Activated T-cell treated with anti-CD3 and anti-CD28 coated beads, Interleukin-2, amount 50 U/mL, for 72 hours (primary cell): ENCODE results near the gene PCED1B. TPM values are rescaled to one million over a fixed set of nuclear protein-coding genes. Genes with fewer than 3 reads are reported as not detected.

Source experiments
- ATAC-seq, 2 donors: fragments of 150-1000 bp; cut with Tn5 transposase; replicated peaks in 1 of 2; 2 replicates each; pipeline ENCODE4 v1.10.0; 2021; ENCODE audit warnings: moderate library complexity in 2 of 2, mild to moderate bottlenecking in 1 of 2
- DNase-seq, 2 donors: peaks; one replicate each; pipeline ENCODE4 v3.0.0; 2021 to 2022; ENCODE audit warnings: mixed read lengths in 1 of 2
- H3K27ac Mint-ChIP-seq: one replicate; pipeline ENCODE4 v1.8.0; 2022; ENCODE audit warnings: mild to moderate bottlenecking, moderate library complexity, mixed read lengths
- H3K27me3 Mint-ChIP-seq: one replicate; pipeline ENCODE4 v1.8.0; 2022; ENCODE audit warnings: low read depth, mixed read lengths
- H3K36me3 Mint-ChIP-seq, 2 donors: one replicate each; pipeline ENCODE4 v1.8.0; 2022; ENCODE audit warnings: mixed read lengths in 2 of 2, mild to moderate bottlenecking in 1 of 2; ENCODE audit not compliant: insufficient read depth in 2 of 2
- H3K4me1 Mint-ChIP-seq: one replicate; pipeline ENCODE4 v1.8.0; 2022; ENCODE audit warnings: low read depth, mixed read lengths
- H3K4me3 Mint-ChIP-seq, 2 donors: one replicate each; pipeline ENCODE4 v1.8.0; 2022; ENCODE audit warnings: mild to moderate bottlenecking in 2 of 2, mixed read lengths in 2 of 2, moderate library complexity in 2 of 2
- H3K9me3 Mint-ChIP-seq, 2 donors: one replicate each; pipeline ENCODE4 v1.8.0; 2022; ENCODE audit warnings: mixed read lengths in 2 of 2
- total RNA-seq, 2 donors: library from RNA; stranded (reverse); gene quantifications; one replicate each; pipeline ENCODE4 v1.2.3, GENCODE V29; 2022

PCED1B gene
- total RNA-seq, 2 donors from 2014 or later = 73.6 to 91.8 TPM

DNA sequence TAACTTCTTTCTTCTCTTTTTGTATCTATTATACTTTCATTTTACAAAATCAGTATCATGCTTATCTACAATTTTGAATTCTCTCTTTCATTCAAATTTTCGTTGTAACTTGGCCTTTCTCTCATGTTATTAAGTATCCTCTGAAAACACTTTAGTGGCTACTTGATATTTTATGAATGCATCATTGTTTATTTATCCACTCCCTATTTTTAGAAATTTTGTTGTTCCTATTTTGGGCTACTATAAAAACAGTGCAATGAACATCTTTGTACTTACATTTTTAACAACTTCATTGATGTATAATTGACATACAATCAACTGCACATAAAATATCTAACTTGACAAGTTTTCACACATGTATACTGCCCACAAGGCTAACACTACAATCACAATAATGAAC, 44.3 kb downstream of the PCED1B start:
- H3K27me3 Mint-ChIP-seq = no peaks in the 10 kb centered on the region
- H3K4me1 Mint-ChIP-seq = peaks cover 61% of the 10 kb centered on the region
- DNase-seq = no peak
- H3K27ac Mint-ChIP-seq = peak overlapping the region; percentile 48
- peaks cover 4 to 10% of the 10 kb centered on the region in 2 donors for H3K36me3 Mint-ChIP-seq
- peaks cover 0 to 4% of the 10 kb centered on the region in 2 donors for H3K9me3 Mint-ChIP-seq
- no peak for ATAC-seq
- no peak overlapping the region for H3K4me3 Mint-ChIP-seq

DNA sequence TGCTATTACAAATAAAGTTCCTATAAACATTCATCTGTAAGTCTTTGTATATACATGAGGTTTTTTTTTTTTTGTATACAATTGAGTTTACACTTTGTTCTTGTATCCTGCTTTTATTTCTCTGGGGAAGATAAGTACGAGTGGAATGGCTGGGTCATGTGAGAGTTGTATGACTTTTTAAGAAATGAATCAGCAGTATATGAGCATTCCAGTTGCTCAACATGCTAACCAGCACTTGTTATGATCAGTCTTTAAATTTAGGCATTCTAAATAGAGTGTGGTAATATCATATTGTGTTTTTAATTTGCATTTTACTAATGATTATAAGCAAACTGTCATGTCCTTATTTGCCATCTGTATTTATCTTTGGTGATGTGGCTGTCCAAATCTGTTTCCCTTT, 45.0 kb downstream of the PCED1B start:
- ATAC-seq (no peak), DNase-seq (no peak)
- peaks cover 0 to 2% of the 10 kb centered on the region in 2 donors for H3K9me3 Mint-ChIP-seq
- H3K36me3 Mint-ChIP-seq = peaks cover 3 to 4% of the 10 kb centered on the region in 2 donors
- H3K27ac Mint-ChIP-seq = peak overlapping the region; percentile 69
- peaks cover 57% of the 10 kb centered on the region for H3K4me1 Mint-ChIP-seq
- H3K4me3 Mint-ChIP-seq = peak overlapping the region in 1 of 2 donors; percentile 3
- no peaks in the 10 kb centered on the region for H3K27me3 Mint-ChIP-seq

DNA sequence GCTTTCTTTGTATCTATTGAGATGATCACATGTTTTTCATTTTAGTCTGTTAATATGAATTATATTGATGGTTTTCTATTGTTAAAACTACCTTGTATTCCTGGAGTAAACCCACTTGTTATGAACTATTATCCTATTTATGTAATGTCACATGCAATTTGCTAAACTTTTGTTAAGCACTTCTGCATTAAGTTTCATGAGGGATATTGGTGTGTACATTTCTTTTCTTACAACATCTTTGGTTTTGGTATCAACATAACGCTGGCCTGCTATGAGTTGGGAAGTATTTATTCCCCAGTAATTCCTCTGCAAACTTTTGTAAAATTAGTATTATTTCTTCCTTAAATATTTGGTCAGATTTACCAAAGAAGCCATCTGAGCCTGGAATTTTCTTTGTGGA, 46.8 kb downstream of the PCED1B start:
- no peak for ATAC-seq
- Mint-ChIP-seq H3K27ac (no peak overlapping the region), H3K9me3 (peaks cover 0 to 2% of the 10 kb centered on the region in 2 donors), H3K36me3 (peaks cover 2 to 4% of the 10 kb centered on the region in 2 donors), H3K4me1 (peaks cover 40% of the 10 kb centered on the region), H3K27me3 (no peaks in the 10 kb centered on the region), H3K4me3 (no peak overlapping the region)
- DNase-seq = no peak

DNA sequence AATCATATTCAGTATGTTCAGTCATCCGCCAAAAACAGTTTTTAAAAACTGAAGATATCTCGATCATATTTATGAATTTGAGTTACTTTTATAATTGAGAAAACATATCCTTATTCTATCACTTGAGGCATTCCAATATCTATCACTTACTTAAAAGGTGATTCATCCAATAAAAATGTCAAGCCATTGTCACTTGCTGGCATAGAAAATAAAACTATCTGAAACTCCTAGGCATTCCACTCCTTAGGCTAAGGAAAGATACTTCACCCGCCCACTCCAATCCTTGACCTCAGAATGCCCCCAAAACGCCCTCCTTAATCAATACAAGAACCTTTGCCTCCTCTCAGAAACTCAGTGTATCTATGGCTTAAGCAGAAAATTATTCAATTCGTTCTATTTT, 51.6 kb downstream of the PCED1B start:
- H3K4me3 Mint-ChIP-seq = no peak overlapping the region
- DNase-seq = no peak
- ATAC-seq = no peak
- peaks cover 3 to 5% of the 10 kb centered on the region in 2 donors for H3K36me3 Mint-ChIP-seq
- H3K4me1 Mint-ChIP-seq = peaks cover 8% of the 10 kb centered on the region
- H3K9me3 Mint-ChIP-seq = peaks cover 0 to 2% of the 10 kb centered on the region in 2 donors
- no peaks in the 10 kb centered on the region for H3K27me3 Mint-ChIP-seq
- no peak overlapping the region for H3K27ac Mint-ChIP-seq

DNA sequence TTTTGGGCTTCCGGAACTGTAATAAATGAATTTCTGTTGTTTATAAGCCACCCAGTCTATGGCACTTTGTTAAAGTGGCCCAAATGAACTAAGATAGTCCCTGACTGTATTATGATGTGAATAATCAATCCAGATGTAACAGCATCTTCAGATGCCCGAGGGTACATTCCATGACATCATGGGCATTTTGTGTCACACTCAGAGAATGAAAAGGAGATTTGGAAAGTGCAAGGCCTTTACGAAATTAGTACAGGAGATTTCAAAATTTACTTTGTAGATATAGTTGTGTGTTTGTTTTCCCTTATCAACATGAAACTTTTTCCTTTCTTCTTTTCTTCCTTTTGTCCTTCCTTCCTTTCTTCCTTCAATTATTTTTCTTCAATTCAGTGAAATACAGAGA, 54.6 kb downstream of the PCED1B start:
- Mint-ChIP-seq H3K27ac (no peak overlapping the region), H3K36me3 (peaks cover 4 to 7% of the 10 kb centered on the region in 2 donors)
- no peak for ATAC-seq

DNA sequence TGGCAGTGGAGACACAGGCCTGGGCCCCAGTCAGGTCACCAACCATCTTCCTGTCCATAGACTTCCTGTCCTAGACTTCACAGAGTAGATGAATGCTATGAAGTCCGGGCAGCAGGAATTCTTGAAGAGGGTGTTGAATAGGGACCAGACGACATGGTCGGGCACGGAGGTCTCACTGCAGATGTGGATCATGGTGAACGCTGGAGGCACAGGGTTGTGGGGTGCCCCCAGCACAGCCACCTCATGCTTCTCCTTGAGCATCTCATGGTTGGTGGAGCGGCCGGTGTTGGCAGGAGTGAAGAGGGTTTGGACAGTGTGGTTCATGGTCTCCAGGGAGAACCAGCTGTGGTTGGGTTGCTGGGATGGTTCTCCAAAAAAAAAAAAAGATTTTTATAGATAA, 56.2 kb downstream of the PCED1B start:
- Mint-ChIP-seq H3K36me3 (peaks cover 12 to 15% of the 10 kb centered on the region in 2 donors), H3K4me3 (no peak overlapping the region), H3K27ac (no peak overlapping the region), H3K4me1 (peaks cover 8% of the 10 kb centered on the region), H3K27me3 (no peaks in the 10 kb centered on the region), H3K9me3 (peaks cover 6 to 10% of the 10 kb centered on the region in 2 donors)
- DNase-seq (no peak), ATAC-seq (no peak)

More for the DNA sequence above, 54.6 kb downstream of the PCED1B start:
- no peak for DNase-seq
- H3K4me1 Mint-ChIP-seq = peaks cover 8% of the 10 kb centered on the region
- H3K27me3 Mint-ChIP-seq = no peaks in the 10 kb centered on the region
- H3K9me3 Mint-ChIP-seq = peaks cover 0 to 3% of the 10 kb centered on the region in 2 donors
- H3K4me3 Mint-ChIP-seq = no peak overlapping the region

DNA sequence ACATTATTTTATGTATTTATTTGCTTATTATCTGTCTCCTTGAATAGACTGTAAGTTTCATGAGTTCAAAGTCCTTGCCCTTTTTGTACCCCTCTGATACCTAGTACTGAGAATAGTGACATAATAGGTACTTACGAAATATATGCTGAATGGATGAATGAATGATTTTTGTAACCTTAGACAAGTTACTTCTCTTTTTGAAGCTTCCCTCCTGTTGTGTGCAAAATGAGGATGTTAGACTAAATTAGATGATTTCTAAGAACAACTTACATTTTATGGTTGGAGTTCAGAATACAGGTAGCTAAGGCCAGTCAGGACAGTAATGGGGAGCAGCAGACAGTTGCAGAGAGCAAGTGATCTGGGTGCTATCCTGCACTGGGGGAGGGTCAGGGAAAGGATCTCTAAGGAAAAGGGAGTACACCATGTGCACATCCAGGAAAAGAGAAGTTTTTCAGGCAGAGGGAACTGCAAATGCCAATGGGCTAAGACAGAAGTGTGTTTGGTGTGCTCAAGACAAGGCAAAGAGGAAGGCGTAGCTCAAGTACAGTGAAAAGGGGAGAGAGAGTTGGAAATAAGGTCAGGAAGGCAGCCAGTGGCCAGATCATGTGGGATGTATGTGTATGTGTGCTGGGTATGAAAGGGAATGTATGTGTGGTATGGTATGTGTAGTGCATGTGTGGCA, 59.7 kb downstream of the PCED1B start:
- Mint-ChIP-seq H3K27ac (no peak overlapping the region), H3K4me1 (peaks cover 7% of the 10 kb centered on the region), H3K4me3 (no peak overlapping the region), H3K27me3 (no peaks in the 10 kb centered on the region), H3K36me3 (peaks cover 20% of the 10 kb centered on the region in 2 donors), H3K9me3 (peaks cover 6 to 10% of the 10 kb centered on the region in 2 donors)
- no peak for DNase-seq
- ATAC-seq = no peak

DNA sequence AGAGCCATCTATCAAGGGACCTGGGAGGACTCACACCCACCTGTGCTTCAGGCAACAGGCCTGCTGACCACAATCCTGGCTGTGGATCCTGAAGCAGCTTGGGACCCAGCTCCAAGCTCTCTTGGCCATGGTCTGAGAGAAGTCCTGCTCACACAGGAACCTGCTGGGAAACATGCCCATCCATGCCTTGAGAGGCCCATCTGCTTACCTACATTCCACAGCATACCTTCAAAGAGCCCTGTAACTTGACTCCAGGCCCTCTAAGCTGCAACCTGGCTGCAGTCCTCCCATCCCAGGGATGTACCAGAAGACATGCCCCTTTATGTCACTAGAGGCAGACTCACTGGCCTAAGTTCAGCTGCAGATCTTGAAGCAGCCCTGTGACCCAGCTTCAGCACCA, 62.0 kb downstream of the PCED1B start:
- no peak for DNase-seq
- ATAC-seq = no peak
- peaks cover 6 to 10% of the 10 kb centered on the region in 2 donors for H3K9me3 Mint-ChIP-seq
- H3K27me3 Mint-ChIP-seq = no peaks in the 10 kb centered on the region
- peaks cover 24% of the 10 kb centered on the region for H3K4me1 Mint-ChIP-seq
- H3K4me3 Mint-ChIP-seq = no peak overlapping the region
- no peak overlapping the region for H3K27ac Mint-ChIP-seq
- H3K36me3 Mint-ChIP-seq = peaks cover 18 to 20% of the 10 kb centered on the region in 2 donors

DNA sequence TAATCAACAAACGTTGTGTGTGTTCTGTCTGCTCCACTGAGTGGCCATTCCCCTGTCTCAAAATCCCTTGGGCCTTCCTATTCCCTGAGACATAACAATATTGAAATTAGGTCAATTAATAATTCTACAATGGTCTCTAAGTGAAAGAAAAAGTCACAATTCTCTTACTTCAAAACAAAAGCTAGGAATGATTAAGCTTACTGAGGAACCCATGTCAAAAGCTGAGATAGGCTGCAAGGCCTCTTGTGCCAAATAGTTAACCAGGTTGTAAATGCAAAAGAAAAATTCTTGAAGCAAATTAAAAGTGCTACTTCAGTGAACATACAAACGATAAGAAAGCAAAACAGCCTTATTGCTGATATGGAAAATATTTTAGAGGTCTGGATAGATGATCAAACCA, 65.3 kb downstream of the PCED1B start:
- ATAC-seq = peak; percentile 25 to 66
- Mint-ChIP-seq H3K27me3 (no peaks in the 10 kb centered on the region), H3K9me3 (no peaks in the 10 kb centered on the region), H3K27ac (peak overlapping the region; percentile 42), H3K36me3 (peaks cover 9 to 11% of the 10 kb centered on the region in 2 donors), H3K4me1 (peaks cover 24% of the 10 kb centered on the region), H3K4me3 (peak overlapping the region in 1 of 2 donors; percentile 55)
- no peak for DNase-seq

DNA sequence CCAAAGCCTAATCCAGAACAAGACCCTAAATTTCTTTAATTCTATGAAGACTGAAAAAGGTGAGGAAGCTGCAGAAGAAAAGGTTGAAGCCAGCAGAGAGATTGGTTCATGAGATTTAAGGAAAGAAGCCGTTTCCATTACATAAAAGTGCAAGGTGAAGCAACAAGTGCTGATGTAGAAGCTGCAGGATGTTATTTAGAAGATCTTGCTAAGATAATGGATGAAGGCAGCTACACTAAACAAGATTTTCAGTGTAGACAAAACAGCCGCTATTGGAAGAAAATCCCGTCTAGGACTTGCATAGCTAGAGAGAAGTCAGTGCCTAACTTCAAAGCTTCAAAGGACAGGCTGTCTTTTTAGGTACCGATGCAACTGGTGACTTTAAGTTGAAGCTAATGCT, 65.8 kb downstream of the PCED1B start:
- peaks cover 9 to 11% of the 10 kb centered on the region in 2 donors for H3K36me3 Mint-ChIP-seq
- no peak for DNase-seq
- ATAC-seq = no peak
- peaks cover 24% of the 10 kb centered on the region for H3K4me1 Mint-ChIP-seq
- no peaks in the 10 kb centered on the region for H3K9me3 Mint-ChIP-seq
- H3K27me3 Mint-ChIP-seq = no peaks in the 10 kb centered on the region
- peak overlapping the region; percentile 42 for H3K27ac Mint-ChIP-seq
- peak overlapping the region in 1 of 2 donors; percentile 55 for H3K4me3 Mint-ChIP-seq

DNA sequence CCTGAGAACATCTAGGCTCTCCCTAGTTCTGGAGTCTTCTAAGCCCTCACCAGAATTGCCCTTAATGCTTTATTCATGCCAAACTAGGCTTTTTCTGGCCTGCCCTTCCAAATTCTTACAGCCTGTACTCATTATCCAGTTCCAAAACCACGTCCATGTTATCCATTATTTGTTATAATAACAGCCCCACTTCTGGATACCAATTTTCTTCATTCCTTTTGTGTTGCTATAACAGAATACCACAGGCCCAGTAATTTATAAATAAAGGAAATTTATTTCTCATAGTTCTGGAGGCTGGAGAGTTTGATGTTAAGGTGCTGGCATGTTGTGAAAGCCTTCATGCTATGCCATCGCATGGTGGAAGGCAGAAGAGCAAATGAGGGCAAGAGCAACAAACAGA, 68.3 kb downstream of the PCED1B start:
- H3K4me1 Mint-ChIP-seq = peaks cover 24% of the 10 kb centered on the region
- H3K9me3 Mint-ChIP-seq = peaks cover 0 to 2% of the 10 kb centered on the region in 2 donors
- H3K27ac Mint-ChIP-seq = no peak overlapping the region
- DNase-seq (no peak), ATAC-seq (no peak)
- H3K4me3 Mint-ChIP-seq = no peak overlapping the region
- H3K36me3 Mint-ChIP-seq = peaks cover 6 to 9% of the 10 kb centered on the region in 2 donors
- H3K27me3 Mint-ChIP-seq = no peaks in the 10 kb centered on the region

DNA sequence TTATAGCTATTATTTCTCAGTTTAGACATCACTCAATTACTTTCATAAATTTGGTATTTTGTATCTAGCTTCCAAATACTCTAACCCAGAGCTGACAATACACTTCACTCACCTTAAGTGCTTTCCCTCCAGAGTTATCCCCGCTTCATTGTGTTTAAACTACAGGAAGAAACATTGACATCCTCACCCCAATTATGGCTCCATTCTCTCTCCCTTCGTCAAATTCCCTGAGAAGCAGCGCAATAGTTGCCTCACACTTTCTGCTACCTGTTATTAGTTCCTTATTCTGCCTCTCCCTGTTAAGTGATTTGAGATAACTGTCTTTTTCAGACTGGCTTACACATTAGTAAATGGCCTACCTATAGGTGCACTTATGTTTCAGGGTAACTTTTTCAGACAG, 69.7 kb downstream of the PCED1B start:
- DNase-seq = no peak
- Mint-ChIP-seq H3K27ac (no peak overlapping the region), H3K4me1 (peaks cover 28% of the 10 kb centered on the region), H3K9me3 (peaks cover 0 to 2% of the 10 kb centered on the region in 2 donors), H3K36me3 (peaks cover 5 to 6% of the 10 kb centered on the region in 2 donors), H3K27me3 (no peaks in the 10 kb centered on the region), H3K4me3 (no peak overlapping the region)
- ATAC-seq = no peak

DNA sequence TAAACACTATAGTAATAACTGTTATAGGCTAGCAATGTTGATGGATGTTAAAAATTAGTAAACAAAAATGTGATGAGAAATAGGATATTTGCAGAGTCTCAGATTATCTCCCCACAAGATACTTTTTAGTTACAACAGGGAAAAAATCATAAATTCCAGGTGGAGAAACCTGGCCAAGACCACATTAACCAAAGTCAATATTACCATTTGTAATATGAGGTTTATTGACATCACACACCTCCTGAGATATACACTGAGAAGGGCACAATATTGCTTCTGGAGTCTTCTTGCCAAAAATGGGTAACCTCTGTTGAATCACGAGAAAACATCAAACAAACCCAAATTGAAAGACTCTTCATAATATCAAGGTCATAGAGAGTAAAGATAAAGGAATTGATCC, 72.7 kb downstream of the PCED1B start:
- no peak for ATAC-seq
- no peak for DNase-seq
- Mint-ChIP-seq H3K9me3 (peaks cover 0 to 2% of the 10 kb centered on the region in 2 donors), H3K27me3 (no peaks in the 10 kb centered on the region), H3K4me3 (no peak overlapping the region), H3K4me1 (peaks cover 29% of the 10 kb centered on the region), H3K27ac (no peak overlapping the region), H3K36me3 (peaks cover 4 to 5% of the 10 kb centered on the region in 2 donors)
